Left hindlimb (tissue), 1 donor: ENCODE results near the gene SHC3.

Source experiments
- DNase-seq: peaks from one replicate; pipeline ENCODE4 v3.0.0-alpha.2; 2018

Gene SHC3

GRCh38 chr9:89097219-89097618 is 81.4 kb downstream of the SHC3 start:
- no peak for DNase-seq

GRCh38 chr9:89096807-89097206 is 81.8 kb downstream of the SHC3 start:
- no peak for DNase-seq

GRCh38 chr9:89095761-89096528 is 82.7 kb downstream of the SHC3 start:
- DNase-seq, result no peak

GRCh38 chr9:89093201-89093975 is 85.2 kb downstream of the SHC3 start:
- DNase-seq, result no peak

- no peak for DNase-seq
These were observed 89.4 kb downstream of the SHC3 start for GRCh38 chr9:89089176-89089575.

GRCh38 chr9:89083626-89084025 is 95.0 kb downstream of the SHC3 start:
- DNase-seq, result no peak

- no peak for DNase-seq
These were observed 98.4 kb downstream of the SHC3 start for GRCh38 chr9:89080193-89080592.

- DNase-seq, result no peak
These were observed 99.2 kb downstream of the SHC3 start for GRCh38 chr9:89079391-89079790.

GRCh38 chr9:89078860-89079259 is 99.8 kb downstream of the SHC3 start:
- DNase-seq, result no peak

- no peak for DNase-seq
These were observed 100.2 kb downstream of the SHC3 start for GRCh38 chr9:89078421-89078820.

GRCh38 chr9:89077519-89077918 is 101.1 kb downstream of the SHC3 start:
- DNase-seq, result no peak

- no peak for DNase-seq
These were observed 105.2 kb downstream of the SHC3 start for GRCh38 chr9:89073397-89073796.

GRCh38 chr9:89071591-89071990 is 107.0 kb downstream of the SHC3 start:
- DNase-seq, result no peak

GRCh38 chr9:89066835-89067234 is 111.8 kb downstream of the SHC3 start:
- DNase-seq, result no peak

- DNase-seq, result no peak
These were observed 112.7 kb downstream of the SHC3 start for GRCh38 chr9:89065921-89066320.

- DNase-seq, result no peak
These were observed 117.8 kb downstream of the SHC3 start for GRCh38 chr9:89060790-89061189.

GRCh38 chr9:89059925-89060506 is 118.6 kb downstream of the SHC3 start:
- DNase-seq, result no peak

GRCh38 chr9:89058906-89059305 is 119.7 kb downstream of the SHC3 start:
- DNase-seq, result no peak

GRCh38 chr9:89054865-89055495 is 123.6 kb downstream of the SHC3 start:
- DNase-seq, result no peak

GRCh38 chr9:89053301-89053700 is 125.3 kb downstream of the SHC3 start:
- no peak for DNase-seq

GRCh38 chr9:89052470-89053097 is 126.0 kb downstream of the SHC3 start:
- DNase-seq, result no peak

GRCh38 chr9:89051421-89052025 is 127.1 kb downstream of the SHC3 start:
- no peak for DNase-seq

GRCh38 chr9:89049646-89050045 is 129.0 kb downstream of the SHC3 start:
- DNase-seq, result no peak
